GM18951 (cell line): ENCODE measurements around the gene EMP2.

ENCODE experiments used
- POLR2A ChIP-seq: IDR thresholded peaks from 4 replicates; pipeline ENCODE4 v1.6.1; 2011; ENCODE audit warnings: mild to moderate bottlenecking; ENCODE audit not compliant: insufficient read length, insufficient read depth; ENCODE audit errors: extremely low read depth
- in situ Hi-C: fragments of 300-500 bp; cut with MboI; formaldehyde crosslinking; loops from one replicate; pipeline ENCODE4 v1.12.0; 2022; ENCODE audit warnings: low sequenced_read_pairs, mixed read lengths, inconsistent platforms; ENCODE audit not compliant: unreplicated experiment

EMP2 gene

GRCh38 chr16:10485159-10485558, 95.2 kb downstream of the EMP2 start:
- TF ChIP-seq POLR2A: no peak
- in situ Hi-C loops: no loop called here

GRCh38 chr16:10480151-10480550, 100.2 kb downstream of the EMP2 start:
- in situ Hi-C loops: no loop called here
- no peak for TF ChIP-seq POLR2A
